Measurements from ENCODE around the gene S100A14.
"Not testable (repeated sequence)": the region's sequence is repeated elsewhere in the genome, so short reads cannot be mapped to it uniquely, and the experiment has no call there.

GRCh38 chr1:153575497-153575896 is 40.6 kb downstream of the S100A14 start:
- TF ChIP-seq CTCF, POLR2A (IDR thresholded peaks at IDR 0.05): not testable (repeated sequence)
